WERI-Rb-1 (cell line): ENCODE measurements around the gene SPHK2.

ENCODE experiments used
- DNase-seq: peaks from one replicate; pipeline ENCODE4 v3.0.0-alpha.2; 2020
- H3K27ac ChIP-seq: fragments of 250-450 bp; sonication (Bioruptor Pico); 2 replicates; pipeline ENCODE4 v1.5.1; 2020; ENCODE audit warnings: mild to moderate bottlenecking, moderate library complexity
- H3K27me3 ChIP-seq: fragments of 250-450 bp; sonication (Bioruptor Pico); 2 replicates; pipeline ENCODE4 v1.5.1; 2021; ENCODE audit warnings: mild to moderate bottlenecking, low read depth, moderate library complexity; ENCODE audit not compliant: insufficient read depth, severe bottlenecking
- H3K36me3 ChIP-seq: fragments of 250-450 bp; sonication (Bioruptor Pico); 2 replicates; pipeline ENCODE4 v1.5.1; 2020; ENCODE audit warnings: mild to moderate bottlenecking, moderate library complexity
- H3K4me3 ChIP-seq: 2 replicates; pipeline ENCODE4 v1.5.1; 2011; ENCODE audit warnings: low read depth, mild to moderate bottlenecking, control low read depth, low read length
- H3K9me3 ChIP-seq: fragments of 250-450 bp; sonication (Bioruptor Pico); 2 replicates; pipeline ENCODE4 v1.5.1; 2021; ENCODE audit warnings: mild to moderate bottlenecking, moderate library complexity; ENCODE audit not compliant: severe bottlenecking
- CTCF ChIP-seq: IDR thresholded peaks from 2 replicates; pipeline ENCODE4 v1.5.1; 2011; ENCODE audit warnings: low read depth, mild to moderate bottlenecking, control low read depth, inconsistent platforms, low read length

The SPHK2 gene

GRCh38 chr19:48642862-48643261, 23.6 kb downstream of the SPHK2 start:
- DNase-seq: no peak
- no peak for TF ChIP-seq CTCF
- Histone ChIP-seq H3K27ac (no peak overlapping the region), H3K4me3 (no peak overlapping the region), H3K27me3 (no peaks in the 10 kb centered on the region), H3K36me3 (no peaks in the 10 kb centered on the region), H3K9me3 (no peaks in the 10 kb centered on the region)

- Histone ChIP-seq H3K4me3 (no peak overlapping the region), H3K36me3 (no peaks in the 10 kb centered on the region), H3K9me3 (no peaks in the 10 kb centered on the region), H3K27ac (no peak overlapping the region), H3K27me3 (no peaks in the 10 kb centered on the region)
- DNase-seq: no peak
- TF ChIP-seq CTCF: no peak
Measured at GRCh38 chr19:48644355-48644754, 25.0 kb downstream of the SPHK2 start.

- Histone ChIP-seq H3K4me3 (peak overlapping the region; percentile 61), H3K9me3 (no peaks in the 10 kb centered on the region), H3K27me3 (no peaks in the 10 kb centered on the region), H3K36me3 (no peaks in the 10 kb centered on the region), H3K27ac (0 out of 2 replicates have a peak overlapping the region, but pooled peaks have one; percentile 28)
- peak; percentile 83 for DNase-seq
- TF ChIP-seq CTCF: no peak
Measured at GRCh38 chr19:48644839-48645619, 25.7 kb downstream of the SPHK2 start.

GRCh38 chr19:48645620-48646000, 26.3 kb downstream of the SPHK2 start:
- no peak for TF ChIP-seq CTCF
- Histone ChIP-seq H3K36me3 (no peaks in the 10 kb centered on the region), H3K4me3 (peak overlapping the region; percentile 61), H3K27ac (0 out of 2 replicates have a peak overlapping the region, but pooled peaks have one; percentile 28), H3K9me3 (no peaks in the 10 kb centered on the region), H3K27me3 (no peaks in the 10 kb centered on the region)
- DNase-seq: no peak

- no peaks in the 10 kb centered on the region for H3K36me3 ChIP-seq
- peak; percentile 42 for DNase-seq
- TF ChIP-seq CTCF: peak; percentile 75
- H3K9me3 ChIP-seq: no peaks in the 10 kb centered on the region
- H3K4me3 ChIP-seq: peak within 1 kb of the TSS; percentile 61
- H3K27ac ChIP-seq: peak within 1 kb of the TSS; percentile 38; the same call in 1 of the 2 replicates
- H3K27me3 ChIP-seq: no peaks in the 10 kb centered on the region
Measured at GRCh38 chr19:48646001-48646721, 26.9 kb downstream of the SPHK2 start, which contains the start of gene CA11. Gene CA11, minus strand, starts transcription at chr19:48646187. Its CDS starts 555 bp downstream, at chr19:48645632.
